Mononuclear cell (primary cell): ENCODE measurements around the gene SUPT5H. TPM values are rescaled to one million over a fixed set of nuclear protein-coding genes. Genes with fewer than 3 reads are reported as not detected.

ENCODE experiments used
- H3K27me3 ChIP-seq: 2 replicates; pipeline ENCODE4 v1.6.0; 2011; ENCODE audit warnings: low read length, control low read depth; ENCODE audit not compliant: insufficient read depth
- H3K4me1 ChIP-seq: 2 replicates; pipeline ENCODE4 v1.5.1; 2011; ENCODE audit warnings: mild to moderate bottlenecking, low read length, control low read depth; ENCODE audit not compliant: insufficient read depth
- H3K4me3 ChIP-seq: 2 replicates; pipeline ENCODE4 v1.5.1; 2011; ENCODE audit warnings: mild to moderate bottlenecking, low read length, moderate library complexity
- H3K9me3 ChIP-seq: 2 replicates; pipeline ENCODE4 v1.5.1; 2011; ENCODE audit warnings: low read depth, mild to moderate bottlenecking, control low read depth, low read length
- total RNA-seq: library from RNA; depleted of rRNA; stranded (reverse); fragments of >200 nt; gene quantifications from one replicate; pipeline ENCODE4 v1.2.3, GENCODE V29; 2012

SUPT5H gene
- total RNA-seq, 1 donor = 124 TPM

DNA sequence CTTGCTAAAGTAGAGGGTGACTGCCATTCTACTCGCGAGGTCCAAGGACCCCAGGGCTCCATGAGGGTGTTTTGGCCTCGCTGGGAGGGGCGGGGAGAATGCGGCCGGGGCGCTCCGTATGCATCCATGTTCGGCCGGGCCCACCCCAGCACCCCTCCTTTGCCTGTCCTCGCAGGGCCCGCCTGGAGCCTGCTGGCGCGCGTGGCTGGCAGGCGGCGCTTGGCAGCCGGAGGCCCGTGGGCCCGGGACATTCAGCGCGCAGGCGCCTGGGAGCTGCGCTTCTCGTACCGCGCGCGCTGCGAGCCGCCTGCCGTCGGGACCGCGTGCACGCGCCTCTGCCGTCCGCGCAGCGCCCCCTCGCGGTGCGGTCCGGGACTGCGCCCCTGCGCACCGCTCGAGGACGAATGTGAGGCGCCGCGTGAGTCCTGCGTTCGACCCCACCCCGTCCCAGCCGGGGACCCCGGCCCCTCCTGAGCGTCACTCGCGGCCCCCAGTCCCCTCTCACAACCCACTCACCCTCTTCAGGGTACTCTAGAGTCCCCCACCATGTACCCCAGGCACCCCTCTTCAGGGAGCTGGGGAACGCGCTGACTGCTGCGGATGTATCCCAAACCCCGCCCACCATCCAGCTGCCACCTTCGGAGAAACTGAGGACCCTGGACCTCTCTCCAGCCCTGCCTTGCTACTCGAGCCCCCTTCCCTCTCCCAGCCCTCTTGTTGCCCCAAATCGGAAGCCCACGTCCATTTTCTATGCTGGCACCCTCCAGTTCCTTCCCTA is 57.4 kb downstream of the SUPT5H start:
- H3K27me3 ChIP-seq = peaks cover 50% of the 10 kb centered on the region
- no peak overlapping the region for H3K4me3 ChIP-seq
- peaks cover 26% of the 10 kb centered on the region for H3K4me1 ChIP-seq
- no peaks in the 10 kb centered on the region for H3K9me3 ChIP-seq

DNA sequence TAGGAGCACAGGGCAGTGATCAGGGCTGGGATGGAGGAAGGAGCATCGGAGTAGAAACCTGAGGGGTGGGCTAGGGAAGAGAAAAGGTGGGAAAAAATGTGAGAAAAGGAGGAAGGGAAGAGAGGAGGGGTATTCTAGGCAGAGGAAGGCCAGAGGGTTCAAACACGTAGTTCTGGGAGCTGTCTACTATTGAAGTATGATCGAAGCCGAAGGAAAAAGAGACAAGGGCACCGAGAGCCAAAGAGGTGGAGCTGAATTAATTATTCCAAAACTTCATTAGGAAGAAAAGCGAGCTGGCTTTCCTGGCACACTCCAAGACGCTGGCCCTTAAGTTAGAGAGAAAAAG is 61.2 kb downstream of the SUPT5H start:
- peaks cover 26% of the 10 kb centered on the region for H3K27me3 ChIP-seq

DNA sequence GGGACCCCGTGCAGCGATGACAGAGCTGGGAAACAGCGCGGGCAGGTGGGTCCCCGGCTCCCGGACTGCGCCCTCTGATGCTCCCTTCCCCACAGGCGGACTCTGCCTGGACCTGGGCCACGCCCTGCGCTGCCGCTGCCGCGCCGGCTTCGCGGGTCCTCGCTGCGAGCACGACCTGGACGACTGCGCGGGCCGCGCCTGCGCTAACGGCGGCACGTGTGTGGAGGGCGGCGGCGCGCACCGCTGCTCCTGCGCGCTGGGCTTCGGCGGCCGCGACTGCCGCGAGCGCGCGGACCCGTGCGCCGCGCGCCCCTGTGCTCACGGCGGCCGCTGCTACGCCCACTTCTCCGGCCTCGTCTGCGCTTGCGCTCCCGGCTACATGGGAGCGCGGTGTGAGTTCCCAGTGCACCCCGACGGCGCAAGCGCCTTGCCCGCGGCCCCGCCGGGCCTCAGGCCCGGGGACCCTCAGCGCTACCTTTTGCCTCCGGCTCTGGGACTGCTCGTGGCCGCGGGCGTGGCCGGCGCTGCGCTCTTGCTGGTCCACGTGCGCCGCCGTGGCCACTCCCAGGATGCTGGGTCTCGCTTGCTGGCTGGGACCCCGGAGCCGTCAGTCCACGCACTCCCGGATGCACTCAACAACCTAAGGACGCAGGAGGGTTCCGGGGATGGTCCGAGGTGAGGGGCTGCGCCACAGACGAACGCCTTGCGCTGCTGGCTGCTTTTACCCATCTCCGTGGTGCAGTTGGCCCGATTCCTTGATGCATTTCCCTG is 61.7 kb downstream of the SUPT5H start:
- H3K9me3 ChIP-seq = no peaks in the 10 kb centered on the region
- peaks cover 12% of the 10 kb centered on the region for H3K4me1 ChIP-seq
- H3K4me3 ChIP-seq = peak overlapping the region; percentile 28
- peaks cover 27% of the 10 kb centered on the region for H3K27me3 ChIP-seq

More for the DNA sequence above, 61.2 kb downstream of the SUPT5H start:
- no peak overlapping the region for H3K4me3 ChIP-seq
- peaks cover 12% of the 10 kb centered on the region for H3K4me1 ChIP-seq
- H3K9me3 ChIP-seq = no peaks in the 10 kb centered on the region

DNA sequence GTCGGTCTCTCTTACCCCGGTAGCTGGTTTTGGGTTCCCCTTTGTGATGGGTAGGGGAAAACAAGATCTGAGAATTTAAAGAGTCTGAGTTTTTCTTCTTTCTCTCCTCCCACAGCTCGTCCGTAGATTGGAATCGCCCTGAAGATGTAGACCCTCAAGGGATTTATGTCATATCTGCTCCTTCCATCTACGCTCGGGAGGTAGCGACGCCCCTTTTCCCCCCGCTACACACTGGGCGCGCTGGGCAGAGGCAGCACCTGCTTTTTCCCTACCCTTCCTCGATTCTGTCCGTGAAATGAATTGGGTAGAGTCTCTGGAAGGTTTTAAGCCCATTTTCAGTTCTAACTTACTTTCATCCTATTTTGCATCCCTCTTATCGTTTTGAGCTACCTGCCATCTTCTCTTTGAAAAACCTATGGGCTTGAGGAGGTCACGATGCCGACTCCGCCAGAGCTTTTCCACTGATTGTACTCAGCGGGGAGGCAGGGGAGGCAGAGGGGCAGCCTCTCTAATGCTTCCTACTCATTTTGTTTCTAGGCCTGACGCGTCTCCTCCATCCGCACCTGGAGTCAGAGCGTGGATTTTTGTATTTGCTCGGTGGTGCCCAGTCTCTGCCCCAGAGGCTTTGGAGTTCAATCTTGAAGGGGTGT is 62.5 kb downstream of the SUPT5H start:
- H3K9me3 ChIP-seq = no peaks in the 10 kb centered on the region
- no peak overlapping the region for H3K4me3 ChIP-seq
- peaks cover 11% of the 10 kb centered on the region for H3K4me1 ChIP-seq
- H3K27me3 ChIP-seq = peaks cover 28% of the 10 kb centered on the region

DNA sequence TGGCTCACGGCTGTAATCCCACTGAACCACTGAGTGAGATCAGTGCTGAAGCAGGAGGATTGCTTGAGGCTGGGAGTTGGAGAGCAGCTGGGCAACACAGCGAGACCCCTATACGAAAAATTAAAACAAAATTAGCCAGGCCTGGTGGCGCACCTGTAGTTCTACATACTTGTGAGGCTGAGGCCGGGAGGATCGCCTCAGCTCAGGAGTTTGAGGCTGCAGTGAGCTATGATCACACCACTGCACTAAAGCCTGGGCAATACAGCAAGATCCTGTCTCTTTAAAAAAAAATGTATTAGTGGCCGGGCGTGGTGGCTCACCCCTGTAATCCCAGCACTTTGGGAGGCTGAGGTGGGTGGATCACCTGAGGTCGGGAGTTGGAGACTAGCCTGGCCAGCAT is 63.2 kb downstream of the SUPT5H start:
- Histone ChIP-seq H3K4me3 (no peak overlapping the region), H3K27me3 (peaks cover 35% of the 10 kb centered on the region), H3K4me1 (peaks cover 8% of the 10 kb centered on the region), H3K9me3 (no peaks in the 10 kb centered on the region)

DNA sequence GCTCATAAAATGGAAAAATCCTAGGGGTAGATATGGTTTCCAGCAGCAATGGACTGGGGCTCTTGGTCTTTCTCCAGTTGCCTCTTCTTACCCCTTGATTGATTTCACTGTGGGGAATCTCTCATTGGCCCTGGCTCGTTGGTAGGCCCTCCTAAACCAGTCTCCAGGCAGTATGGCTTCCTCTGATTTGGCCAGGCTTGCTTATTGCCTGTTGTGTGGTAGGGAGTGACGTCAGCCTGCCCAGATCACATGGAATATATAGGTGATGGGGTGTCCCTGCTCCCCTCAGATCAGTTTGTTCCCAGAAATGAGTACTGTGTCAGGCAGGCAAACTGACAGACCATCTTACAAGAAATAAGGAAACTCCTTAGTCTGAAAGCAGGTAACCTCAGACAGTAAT is 63.9 kb downstream of the SUPT5H start:
- Histone ChIP-seq H3K4me3 (no peak overlapping the region), H3K9me3 (no peaks in the 10 kb centered on the region), H3K27me3 (peaks cover 41% of the 10 kb centered on the region), H3K4me1 (peaks cover 8% of the 10 kb centered on the region)

DNA sequence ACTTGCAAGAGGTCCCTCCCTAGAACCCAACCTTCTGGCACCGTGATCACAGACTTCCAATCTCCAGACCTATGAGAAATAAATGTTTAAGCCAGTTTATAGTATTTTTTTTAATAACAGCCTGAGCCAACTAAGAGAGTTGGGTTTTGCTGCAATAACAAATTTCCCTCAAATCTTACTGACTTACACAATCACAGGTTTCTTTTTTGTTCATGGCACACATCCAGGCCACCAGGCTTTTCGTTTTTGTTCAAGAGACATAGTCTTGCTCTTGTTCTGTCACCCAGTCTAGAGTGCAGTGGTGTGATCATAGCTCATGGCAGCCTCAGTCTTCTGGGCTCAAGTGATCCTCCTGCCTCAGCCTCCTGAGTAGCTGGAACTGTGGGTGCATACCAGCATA is 67.6 kb downstream of the SUPT5H start:
- Histone ChIP-seq H3K4me3 (no peak overlapping the region), H3K9me3 (no peaks in the 10 kb centered on the region), H3K4me1 (peaks cover 14% of the 10 kb centered on the region), H3K27me3 (peaks cover 49% of the 10 kb centered on the region)

DNA sequence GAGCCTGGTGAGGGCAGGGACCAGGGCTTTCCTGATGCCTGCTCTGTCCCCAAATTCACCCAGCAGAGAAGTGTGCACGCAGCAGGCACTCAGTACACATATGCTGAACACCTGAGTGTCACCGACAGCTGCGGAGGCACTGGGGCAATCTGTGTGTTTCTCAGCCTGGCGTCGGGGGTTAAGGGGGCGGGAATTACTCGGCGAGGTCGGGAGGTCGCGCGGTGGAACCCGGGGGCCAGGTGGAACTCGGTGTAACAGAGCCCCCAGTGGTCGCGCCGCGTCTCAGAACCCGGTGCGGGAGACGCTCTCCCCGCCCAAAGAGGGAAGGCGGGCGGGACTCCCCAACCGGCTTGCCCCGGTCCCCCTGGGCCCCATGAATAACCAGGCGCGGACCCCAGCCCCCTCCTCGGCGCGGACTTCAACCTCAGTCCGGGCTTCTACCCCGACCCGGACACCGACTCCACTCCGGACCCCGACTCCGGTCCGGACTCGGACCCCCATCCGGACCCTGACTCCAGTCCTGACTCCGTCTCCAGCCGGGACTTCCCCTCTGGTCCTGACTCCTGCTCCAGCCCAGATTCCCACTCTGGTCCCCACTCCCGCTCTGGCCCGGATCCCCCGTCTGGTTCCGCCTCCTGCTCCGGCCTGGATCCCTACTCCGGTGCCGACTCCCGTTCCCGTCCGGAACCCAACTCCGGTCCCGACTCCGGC is 69.6 kb downstream of the SUPT5H start, which contains the start of gene SELENOV:
Gene SELENOV (plus strand): TSS at position 300 of the 711 bp plus-strand sequence. CDS start 74 bp downstream, at position 374.
- H3K4me3 ChIP-seq = no peak within 1 kb of the TSS
- H3K9me3 ChIP-seq = no peaks in the 10 kb centered on the region
- H3K27me3 ChIP-seq = peaks cover 43% of the 10 kb centered on the region
- peaks cover 14% of the 10 kb centered on the region for H3K4me1 ChIP-seq

DNA sequence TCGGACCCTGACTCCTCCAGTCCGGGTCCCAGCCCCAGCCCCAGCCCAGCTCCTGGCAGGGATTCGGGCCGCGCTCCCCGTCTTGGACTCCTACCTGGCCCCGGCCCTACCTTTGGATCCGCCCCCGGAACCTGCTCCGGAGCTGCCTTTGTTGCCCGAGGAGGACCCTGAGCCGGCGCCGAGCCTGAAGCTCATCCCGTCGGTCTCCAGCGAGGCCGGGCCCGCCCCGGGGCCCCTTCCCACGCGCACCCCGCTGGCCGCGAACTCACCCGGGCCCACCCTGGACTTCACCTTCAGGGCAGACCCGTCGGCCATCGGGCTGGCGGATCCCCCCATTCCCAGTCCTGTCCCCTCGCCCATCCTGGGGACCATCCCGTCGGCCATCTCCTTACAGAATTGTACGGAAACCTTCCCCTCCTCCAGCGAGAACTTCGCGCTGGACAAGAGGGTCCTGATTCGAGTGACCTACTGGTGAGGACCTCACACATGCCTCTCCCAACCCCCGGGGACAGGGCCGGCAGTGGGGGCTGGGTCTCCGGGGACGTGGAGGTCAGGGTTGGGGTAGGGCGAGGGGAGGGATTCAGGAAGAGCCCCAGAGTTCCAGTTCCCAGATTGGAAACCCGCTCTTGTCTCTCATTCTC is 70.3 kb downstream of the SUPT5H start:
- H3K27me3 ChIP-seq = peaks cover 43% of the 10 kb centered on the region
- peaks cover 14% of the 10 kb centered on the region for H3K4me1 ChIP-seq
- no peak overlapping the region for H3K4me3 ChIP-seq
- no peaks in the 10 kb centered on the region for H3K9me3 ChIP-seq

DNA sequence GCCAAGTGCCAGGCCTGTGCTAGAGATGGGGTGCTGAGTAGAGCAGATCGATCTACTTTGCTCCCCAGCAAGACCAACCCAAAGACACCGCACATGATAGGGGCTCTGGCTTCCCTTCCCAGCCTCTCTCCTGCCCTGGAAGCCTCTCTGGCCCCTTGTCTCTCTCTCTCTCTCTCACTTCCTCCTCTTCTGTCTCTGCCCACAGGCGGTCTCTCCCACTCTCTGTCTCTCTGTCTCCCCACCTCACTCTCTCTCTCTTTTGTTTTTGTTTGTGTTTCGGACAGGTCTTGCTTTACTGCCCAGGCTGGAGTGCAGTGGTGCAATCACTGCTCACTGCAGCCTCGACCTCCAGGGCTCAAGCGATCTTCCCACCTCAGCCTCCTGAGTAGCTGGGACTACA is 70.9 kb downstream of the SUPT5H start:
- H3K9me3 ChIP-seq = no peaks in the 10 kb centered on the region
- no peak overlapping the region for H3K4me3 ChIP-seq
- H3K4me1 ChIP-seq = peaks cover 14% of the 10 kb centered on the region
- peaks cover 43% of the 10 kb centered on the region for H3K27me3 ChIP-seq

DNA sequence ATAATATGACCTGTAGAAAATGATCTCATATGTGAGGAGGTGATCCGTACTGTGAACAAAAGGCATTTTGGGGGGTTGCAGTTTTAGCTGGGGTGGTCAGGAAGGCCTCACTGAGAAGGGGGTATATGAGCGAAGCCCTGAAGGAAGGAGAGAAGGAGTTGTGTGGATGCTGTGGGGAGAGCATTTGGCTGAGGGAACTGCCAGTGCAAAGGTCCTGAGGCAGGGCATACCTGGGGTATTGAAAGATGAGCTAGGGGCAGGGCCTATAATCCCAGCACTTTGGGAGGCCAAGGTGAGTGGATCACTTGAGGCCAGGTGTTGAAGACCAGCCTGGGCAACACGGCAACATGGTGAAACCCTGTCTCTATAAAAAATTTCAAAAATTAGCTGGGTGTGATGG is 72.0 kb downstream of the SUPT5H start:
- no peak overlapping the region for H3K4me3 ChIP-seq
- H3K9me3 ChIP-seq = no peaks in the 10 kb centered on the region
- H3K27me3 ChIP-seq = peaks cover 39% of the 10 kb centered on the region
- peaks cover 14% of the 10 kb centered on the region for H3K4me1 ChIP-seq

DNA sequence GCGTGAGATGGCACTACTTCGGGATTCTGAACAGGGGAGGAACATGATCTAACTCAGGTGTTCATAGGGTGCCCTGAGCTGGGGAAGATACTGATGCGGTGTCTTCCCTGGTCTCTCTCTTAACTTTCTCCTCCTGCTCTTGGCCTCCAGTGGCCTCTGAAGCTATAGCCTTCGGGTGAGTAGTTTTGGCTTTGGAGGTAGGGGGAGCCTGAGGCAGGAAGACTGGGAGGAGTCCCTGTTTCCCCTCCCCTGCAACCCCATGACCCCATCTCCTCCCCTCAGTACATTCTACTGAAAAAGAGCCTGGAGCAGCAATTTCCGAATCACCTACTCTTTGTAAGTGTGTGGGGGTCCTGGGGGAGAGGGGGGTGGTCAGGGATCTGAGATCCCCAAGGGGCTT is 73.1 kb downstream of the SUPT5H start:
- Histone ChIP-seq H3K27me3 (peaks cover 35% of the 10 kb centered on the region), H3K4me3 (no peak overlapping the region), H3K4me1 (peaks cover 14% of the 10 kb centered on the region), H3K9me3 (no peaks in the 10 kb centered on the region)

DNA sequence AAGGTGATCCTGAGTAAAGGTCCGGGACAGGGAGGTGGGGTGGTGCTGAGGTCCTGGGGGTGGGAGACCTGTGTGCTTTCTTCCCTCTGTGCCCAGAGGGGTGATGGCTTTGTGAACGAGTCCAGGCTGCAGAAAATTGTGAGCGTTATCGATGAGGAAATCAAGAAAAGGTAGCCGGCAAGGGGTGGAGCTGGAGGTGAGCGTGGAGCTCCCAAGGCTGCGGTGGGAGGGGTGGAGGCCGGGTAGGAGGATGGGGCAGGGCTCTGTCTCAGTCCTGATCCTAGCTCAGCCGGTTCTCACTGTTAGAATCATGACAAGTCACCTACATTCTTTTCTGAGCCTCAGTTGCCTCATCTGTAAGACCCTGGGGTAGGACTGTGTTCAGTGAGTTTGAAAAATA is 73.6 kb downstream of the SUPT5H start:
- Histone ChIP-seq H3K4me3 (no peak overlapping the region), H3K4me1 (peaks cover 14% of the 10 kb centered on the region), H3K27me3 (peaks cover 29% of the 10 kb centered on the region), H3K9me3 (no peaks in the 10 kb centered on the region)
